NCI-H2171 (cell line): ENCODE results near the gene PARP8.
"Not testable (repeated sequence)": the region's sequence is repeated elsewhere in the genome, so short reads cannot be mapped to it uniquely, and the experiment has no call there.

ENCODE experiments used
- DNase-seq: peaks from one replicate; lab custom pipeline; 2025; lab: John Stamatoyannopoulos, UW

Gene PARP8

DNA sequence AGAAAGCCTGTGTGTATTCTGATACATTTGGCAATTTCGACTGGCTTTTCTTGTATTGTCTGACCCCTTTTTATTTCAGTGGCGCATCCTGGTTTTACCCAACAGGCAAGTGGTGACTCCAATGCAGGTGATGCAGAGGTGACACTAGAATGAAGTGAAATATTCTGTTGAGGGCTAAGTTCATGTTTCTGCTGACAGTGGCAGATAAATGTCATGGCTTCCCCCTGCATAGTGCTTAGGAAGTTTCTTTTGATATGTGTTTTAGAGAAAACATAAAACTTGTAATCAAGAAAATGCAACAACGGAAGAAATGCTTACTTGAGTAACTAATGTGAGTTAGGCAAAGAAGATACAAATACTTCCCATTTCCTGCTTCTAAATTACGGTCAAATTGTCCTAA lies 13.1 kb downstream of the PARP8 start:
- not testable (repeated sequence) for DNase-seq

DNA sequence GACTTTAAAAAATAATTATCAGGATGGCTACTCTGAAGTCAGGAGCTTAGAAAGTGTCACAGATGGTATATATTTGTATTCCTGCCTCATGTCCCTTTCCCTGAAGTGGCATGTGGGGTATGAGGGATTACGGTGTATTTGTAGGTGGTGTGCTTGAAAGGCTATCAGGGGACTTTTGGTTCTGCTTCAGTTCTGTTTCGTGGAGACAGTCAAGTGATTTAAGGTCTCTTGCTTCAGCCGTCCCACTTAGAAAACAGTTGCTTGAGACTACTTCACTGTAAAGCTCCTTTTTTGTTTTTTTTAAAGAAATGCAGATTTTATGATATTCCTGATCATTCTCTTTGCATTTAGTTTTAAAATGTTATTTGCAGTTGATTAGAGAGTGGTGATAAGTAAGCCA lies 18.3 kb downstream of the PARP8 start:
- DNase-seq, result no peak

DNA sequence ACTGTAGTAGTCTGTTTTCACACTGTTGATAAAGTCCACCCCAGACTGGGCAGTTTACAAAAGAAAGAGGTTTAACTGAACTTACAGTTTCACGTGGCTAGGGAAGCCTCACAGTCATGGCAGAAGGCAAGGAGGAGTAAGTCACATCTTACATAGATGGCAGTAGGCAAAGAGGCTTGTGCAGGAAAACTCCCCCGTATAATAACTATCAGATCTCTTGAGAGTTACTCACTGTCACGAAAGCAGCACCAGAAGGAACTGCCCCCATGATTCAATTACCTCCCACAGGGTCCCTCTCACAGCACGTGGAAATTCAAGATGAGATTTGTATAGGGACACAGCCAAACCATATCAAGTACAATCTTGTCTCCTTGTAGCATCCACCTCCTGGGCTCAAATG lies 21.1 kb downstream of the PARP8 start:
- DNase-seq, result no peak

DNA sequence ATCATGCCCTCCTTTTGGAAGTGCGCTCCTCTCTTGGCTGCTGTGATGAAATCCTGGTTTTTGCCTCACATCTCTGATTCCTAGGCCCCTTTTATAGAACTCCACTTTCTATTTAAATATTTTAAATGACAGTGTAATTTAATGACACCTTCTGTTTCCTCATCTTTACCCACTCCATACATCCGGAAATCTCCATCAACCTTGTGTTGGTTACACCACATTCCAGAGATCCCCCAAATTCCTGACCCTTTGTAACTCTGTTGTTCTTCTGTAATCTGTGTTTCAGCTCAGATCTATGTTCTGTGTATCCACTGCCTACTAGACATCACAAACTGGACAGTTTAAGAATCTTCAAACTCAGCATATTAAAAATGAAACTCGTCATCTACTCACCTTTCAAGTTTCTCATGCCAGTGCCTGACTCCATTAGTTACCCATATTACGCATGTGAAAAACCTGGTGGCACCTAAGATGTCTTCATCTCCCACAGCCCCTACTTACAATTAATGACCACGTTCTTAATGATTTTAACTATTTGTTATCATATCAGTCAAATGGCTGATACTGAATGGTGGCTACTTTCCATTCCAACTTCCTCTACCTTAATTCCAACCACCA lies 25.1 kb downstream of the PARP8 start:
- no peak for DNase-seq

DNA sequence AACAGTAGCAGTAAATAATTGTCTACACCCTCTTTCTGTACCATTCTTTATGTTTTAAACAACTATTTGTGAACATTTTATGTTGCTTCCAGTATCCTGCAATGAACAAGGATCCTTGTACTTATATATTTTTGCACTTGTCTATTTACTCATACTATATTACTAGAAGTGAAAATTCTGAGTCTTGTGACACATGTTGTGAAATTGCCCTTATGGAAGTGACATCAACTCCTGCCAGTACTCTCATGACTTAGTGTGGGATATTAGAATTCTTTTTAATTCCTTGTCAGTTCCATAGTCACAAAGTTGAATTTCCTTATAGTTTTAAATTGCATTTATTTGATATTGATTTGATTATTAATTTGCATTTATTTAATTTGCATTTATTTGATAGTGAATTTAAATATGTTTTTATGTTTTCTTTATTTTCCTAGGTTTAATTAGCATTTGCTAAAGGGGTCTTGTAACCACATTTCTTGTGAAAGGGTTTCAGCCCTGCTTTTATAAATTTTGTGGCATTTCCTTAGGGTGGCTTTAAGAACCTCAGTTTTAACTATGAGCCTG lies 27.7 kb downstream of the PARP8 start:
- no peak for DNase-seq

DNA sequence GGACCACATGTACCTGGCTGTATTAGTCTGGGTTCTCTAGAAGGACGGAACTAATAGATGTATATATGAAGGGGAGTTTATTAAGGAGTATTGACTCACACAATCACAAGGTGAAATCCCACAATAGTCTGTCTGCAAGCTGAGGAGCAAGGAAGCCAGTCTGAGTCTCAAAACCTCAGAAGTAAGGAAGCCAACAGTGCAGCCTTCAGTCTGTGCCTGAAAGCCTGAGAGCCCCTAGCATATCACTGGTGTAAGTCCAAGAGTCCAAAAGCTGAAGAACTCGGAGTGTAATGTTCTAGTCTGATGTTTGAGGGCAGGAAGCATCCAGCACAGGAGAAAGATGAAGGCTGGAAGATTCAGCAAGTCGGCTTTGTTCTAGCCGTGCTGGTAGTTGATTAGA lies 28.2 kb downstream of the PARP8 start:
- DNase-seq, result not testable (repeated sequence)

DNA sequence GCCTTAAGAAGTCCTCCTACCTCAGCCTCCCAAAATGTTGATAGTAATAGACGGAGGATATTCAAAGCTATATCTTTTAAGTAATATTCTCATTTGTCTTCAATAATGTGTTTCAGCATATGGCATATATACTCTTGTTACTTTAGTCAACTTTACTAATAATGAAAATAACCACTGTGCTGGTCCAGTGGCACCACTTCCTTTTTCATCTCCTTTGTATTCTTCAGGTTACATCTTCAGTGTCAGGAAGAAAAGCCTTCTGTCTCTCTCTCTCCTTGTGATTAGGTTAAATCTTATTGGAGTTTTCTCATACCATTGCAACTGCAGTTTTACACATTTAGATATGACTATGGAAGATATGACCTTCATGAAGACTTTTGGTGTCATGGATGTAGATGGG lies 31.3 kb downstream of the PARP8 start:
- no peak for DNase-seq

DNA sequence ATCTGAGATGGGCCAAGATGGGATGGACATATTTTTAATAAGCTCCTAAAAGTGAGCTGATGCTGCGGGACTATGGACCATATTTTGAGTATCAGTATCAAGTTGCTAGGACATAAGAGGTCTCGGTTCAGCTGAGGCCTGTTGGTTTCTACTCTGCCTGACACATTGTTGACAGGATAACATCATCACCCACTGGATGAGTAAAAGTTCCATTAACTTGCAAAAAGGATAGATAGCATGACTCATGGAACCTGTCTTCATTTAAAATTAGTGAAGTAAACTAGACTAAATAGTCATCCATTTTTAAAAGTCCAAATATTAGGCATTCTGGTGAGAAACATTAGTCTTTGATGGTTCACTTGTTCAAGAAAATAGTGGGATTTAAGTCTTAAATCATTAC lies 33.3 kb downstream of the PARP8 start:
- DNase-seq, result no peak

DNA sequence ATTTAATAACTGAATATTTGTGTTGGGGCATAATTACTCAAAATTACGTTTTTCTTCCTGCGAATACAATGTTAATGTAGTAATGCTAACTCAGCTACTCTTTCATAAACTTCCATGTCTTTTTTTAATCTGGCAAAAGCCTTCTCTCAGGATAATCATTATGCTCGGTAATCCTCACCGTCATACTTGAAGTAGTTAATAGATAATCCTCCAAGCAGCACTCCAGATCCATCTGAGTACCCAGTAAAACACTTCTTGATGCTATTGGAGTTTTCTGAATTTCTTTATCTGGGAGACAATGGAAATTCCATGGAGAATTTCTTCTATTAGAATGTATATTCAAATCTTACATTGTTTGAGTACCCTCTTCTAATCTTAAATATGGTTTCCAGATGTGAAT lies 34.3 kb downstream of the PARP8 start:
- no peak for DNase-seq

DNA sequence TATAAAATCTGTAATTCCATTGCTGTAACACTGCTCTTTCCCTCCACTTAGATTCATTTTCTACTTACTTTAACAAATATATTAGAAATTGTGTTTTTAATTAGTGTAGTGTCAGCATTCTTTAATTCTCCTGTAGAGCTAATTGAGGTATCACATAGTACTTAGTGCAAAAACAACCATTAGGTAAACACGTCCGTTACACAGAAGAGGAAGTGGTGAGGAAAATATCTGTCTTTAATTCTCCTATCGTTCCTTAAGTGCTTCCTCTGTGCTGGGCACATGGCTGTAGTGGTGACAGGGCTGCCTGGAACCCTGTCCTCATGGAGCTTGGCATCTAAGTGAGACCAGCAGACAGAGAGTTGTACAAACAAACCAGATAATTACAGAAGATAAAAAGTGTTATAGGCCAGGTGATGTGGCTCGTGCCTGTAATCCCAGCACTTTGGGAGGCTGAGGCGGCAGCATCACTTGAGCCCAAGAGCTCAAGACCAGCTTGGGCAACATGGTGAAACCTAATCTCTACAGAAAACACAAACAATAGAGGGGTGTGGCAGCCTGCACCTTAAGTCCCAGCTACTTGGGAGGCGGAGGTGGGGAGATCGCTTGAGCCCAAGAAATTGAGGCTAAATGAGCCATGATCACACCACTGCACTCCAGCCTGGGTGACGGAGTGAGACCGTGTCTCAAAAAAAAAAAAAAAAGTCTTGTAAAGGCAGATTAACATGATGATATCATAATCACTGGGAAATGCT lies 36.4 kb downstream of the PARP8 start:
- DNase-seq, result no peak

DNA sequence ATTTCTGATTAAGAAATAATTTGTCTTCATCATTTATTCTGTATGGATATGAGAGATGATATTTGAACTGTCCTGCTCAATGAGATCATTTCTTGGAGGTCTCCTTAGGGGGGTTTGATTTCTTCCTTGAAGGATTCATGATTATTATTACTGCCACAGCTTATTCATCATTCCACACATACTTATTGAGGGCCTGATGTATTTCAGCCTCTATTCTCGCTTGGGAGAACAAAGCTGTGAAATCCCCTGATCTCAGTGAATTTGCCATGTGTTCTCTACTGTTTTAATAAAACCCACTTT lies 36.9 kb downstream of the PARP8 start:
- DNase-seq, result no peak

DNA sequence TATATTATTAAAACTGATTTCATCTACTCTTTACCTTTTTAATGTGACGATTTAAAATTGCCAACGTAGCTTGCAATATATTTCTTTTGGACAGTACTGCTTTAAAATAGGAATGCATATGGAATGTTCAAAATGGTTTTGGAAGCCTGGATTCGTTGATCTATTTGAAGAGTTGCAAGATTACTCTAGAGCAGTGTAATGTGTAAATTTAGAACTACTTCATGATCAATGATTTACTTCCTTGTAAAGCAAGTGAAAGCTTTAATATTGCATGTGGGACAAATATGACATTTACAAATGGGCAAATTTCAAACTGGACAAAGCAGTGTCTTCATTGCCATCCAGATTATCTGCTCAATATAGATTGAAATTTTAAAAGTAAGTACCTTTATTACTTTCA lies 38.3 kb downstream of the PARP8 start:
- DNase-seq, result no peak

DNA sequence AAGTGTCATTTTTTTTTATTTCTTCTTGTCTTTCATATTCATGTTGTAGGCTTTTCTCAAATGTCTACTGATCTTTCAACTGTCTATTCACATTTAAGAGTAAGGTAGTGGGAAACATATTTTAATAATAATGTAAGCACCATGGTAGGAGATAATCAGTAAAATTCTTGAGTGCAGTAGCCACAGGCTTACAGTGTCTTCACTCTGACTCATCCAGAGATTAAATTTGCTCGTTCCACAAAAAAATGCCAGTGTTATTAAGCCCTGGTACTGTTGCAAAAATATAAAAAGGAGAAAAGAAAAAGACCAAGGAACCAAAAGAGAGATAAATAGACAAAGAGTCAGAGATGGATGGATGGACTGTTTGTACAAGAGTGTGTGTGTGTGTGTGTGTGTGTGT lies 43.0 kb downstream of the PARP8 start:
- DNase-seq, result no peak

DNA sequence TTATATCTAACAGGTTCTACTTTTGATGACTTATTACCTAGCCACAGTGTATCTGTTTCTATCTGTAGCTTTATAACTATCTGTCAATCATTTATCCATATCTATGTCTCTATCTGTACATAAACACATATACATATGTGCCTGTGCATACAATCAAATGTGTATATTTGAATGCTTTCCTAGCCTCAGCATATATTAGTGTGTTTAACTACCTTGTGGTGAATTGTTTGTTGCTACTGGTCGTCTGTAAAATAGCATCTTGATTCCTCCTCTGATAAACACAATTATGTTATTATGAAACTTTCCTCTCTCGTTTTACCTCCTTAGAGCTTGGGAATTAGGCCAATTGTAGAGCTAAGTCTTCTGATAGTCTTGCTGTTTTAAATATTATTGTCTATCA lies 44.4 kb downstream of the PARP8 start:
- DNase-seq, result no peak

DNA sequence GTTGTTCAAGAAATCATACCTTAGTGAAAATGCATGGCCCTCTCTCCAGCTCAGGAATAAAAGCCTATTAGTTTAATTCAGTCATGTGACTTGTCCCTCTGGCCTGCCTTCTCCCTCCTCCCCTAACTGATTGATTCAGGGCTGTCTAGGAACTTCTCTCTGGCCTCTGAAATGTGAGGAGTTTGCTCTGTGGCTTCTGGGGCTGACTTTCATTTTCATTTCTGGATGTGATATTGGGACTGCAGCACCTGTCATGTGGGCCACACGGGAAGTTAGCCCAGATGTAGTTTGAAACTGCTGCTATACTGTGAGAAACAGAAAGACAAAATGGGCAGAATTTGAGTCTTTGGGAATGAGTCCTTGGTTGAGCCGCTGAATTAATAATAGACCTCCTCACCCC lies 44.8 kb downstream of the PARP8 start:
- DNase-seq, result no peak

DNA sequence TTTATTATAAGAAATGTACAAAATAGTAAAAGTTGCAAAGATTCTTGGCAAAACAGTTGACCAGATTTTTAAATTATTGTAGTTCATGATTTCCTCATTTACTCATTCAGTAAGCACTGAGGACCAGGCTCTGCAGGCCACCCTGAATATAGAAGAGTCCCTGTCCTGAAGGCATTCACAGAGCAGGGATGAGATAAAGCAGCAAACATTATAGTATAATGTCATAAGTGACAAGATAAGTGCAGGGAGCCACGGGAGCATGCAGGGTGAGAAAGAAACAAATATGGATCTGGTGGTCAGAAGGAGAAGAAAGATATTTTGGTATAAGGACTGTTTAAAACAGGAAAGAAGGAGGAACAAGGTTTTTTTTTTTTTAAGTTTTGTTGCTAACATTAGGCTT lies 46.0 kb downstream of the PARP8 start:
- no peak for DNase-seq

DNA sequence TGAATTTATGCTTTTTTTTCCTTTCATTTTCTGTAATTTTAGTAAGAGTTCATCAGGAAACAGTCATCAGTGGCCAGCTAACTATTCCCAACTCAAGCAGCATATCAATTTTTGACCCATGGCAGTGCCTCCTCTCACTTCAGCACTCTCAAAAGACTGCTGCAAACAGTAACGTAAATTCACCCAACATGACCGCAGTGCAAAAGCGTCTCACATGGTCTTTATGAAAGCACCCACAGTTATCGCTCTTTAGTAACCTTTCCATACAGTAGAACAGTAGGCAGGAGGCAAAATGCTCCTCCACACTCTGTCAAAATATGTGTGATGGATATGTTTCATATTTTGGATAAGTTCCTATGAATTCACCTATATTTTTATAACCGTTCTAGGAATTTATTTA lies 48.6 kb downstream of the PARP8 start:
- no peak for DNase-seq

DNA sequence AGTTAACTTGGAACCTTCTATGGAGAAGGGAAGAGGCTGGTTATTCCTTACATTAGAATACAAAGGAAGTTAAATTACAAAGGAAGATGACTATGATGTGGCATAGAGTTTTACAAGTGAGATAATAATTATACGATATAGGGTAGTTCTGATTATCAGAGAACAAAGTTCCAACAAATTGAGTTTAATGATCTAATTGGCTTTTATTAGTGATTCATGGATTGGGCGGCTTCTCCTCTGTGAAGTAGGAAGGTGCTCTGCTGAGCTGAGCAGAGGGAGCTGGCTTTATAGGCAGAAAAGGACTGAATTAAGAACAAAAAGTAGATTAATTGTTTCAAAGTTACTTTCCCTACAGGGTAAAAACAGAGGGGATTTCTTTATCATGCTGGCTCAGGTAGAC lies 49.7 kb downstream of the PARP8 start:
- no peak for DNase-seq

DNA sequence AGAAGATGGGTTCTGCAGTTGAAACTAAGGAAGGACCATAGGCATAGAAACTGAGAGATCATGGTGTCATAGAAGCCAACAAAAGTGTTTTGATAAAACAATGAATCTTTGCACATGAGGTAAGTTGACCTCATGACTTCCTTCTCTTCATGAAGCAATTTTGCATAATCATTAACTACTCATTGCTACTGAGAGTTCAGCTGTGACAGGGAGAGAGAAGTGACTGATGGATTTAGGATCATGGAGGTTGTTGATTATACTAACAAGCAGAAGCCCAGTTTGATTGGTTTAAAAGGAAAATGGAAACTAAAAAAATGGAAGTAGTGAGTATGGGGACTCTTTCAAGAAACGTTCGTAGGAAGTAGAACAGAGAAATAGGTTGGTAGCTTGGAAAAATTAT lies 51.2 kb downstream of the PARP8 start:
- no peak for DNase-seq

DNA sequence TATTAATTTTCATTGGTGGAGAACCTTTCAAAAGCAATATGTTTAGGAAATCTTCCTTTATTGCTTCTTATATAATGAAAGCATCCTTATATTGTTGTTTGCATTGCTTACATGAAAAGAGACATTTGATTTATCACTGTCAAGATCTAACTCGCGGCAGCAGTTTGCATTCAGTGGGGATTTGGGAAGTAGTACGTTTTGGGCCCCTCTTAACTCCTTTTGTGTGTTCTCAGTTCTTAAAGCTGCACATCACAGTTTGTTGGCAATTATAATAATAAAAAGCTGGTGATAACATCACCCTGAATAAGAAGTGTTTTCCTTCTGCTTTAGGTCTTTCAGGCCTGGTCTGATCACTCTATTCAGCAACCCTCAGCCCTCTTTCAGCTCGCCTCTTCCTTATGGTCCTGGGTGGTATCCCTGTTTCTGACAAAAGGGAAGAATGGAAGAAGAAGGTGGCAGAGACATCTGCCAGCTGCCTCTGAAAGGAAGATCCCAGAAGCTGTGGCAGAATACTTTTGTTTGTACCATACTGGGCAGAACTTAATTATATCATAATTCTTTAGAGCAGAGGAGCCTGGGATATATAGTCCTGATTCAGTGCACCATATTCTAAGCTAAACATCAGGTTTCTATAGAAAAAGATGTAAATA lies 53.7 kb downstream of the PARP8 start:
- no peak for DNase-seq

DNA sequence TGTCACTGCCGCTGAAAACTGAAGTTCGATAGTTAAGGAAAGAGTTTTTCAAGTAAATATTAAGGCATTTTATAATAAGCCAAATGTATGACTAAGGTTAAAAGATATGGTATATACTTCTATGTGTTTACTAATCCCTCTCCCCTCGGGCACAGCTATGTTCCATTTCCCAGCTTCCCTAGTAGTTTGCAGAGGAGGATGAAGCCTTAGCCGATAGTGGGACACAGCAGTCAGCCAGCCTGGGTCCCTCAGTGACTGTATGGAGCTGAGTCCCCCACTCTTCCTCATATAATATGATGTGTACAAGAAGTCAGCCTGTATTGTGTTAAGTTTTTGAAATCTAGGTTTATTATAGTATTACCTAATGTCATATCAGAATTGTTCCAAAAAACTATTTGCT lies 55.8 kb downstream of the PARP8 start:
- DNase-seq, result no peak

DNA sequence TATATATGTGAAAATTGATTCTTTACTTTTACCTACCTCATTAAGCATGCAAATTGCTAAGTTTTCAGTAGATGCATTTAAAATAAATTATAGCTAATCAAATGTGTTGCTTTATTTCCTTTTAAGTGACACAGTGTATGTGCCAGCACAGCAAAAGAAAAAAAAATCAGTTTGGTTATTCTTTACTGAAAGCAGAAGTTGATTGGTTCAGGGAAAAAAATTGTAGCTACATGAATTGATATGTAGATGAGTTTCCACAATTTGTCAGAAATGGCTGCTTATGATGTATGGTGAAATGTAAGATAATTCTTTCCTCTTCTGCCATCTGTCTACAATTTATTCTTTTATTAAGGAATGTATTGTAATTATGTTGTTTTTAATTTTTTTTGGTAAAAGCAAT lies 57.8 kb downstream of the PARP8 start:
- DNase-seq, result no peak

DNA sequence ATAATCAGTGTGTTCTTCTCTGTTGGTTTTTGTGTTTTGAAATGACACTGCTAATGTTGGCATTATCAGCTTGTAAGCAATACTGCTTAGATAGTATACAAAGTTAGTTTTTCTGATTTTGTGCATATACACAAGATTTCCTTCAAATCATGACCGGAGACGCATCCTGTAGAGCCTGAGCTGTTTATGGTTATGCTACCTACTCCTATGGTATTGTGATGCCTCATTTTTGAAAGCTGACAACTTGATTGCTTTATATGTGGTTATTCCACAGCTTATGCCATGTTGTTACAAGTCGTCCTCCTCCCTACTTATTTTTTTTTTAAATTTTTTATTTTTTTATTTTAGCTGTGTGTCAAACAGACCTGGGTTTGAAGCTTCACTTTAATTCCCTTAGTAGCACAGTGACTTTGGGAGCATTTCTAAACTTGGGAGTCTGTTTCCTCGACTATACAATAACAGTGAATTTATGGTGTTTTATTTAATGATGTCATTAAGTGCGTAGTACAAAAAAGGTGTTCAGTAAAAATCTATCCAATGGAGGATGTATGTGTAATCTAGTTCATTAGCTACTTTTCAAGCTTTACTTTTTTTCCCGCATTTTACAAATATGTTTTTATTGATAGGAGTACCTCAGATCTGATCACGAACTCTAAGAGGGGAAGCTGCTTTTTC lies 59.5 kb downstream of the PARP8 start:
- no peak for DNase-seq
